ENCODE results near the gene LAMA4. TPM values are rescaled to one million over a fixed set of nuclear protein-coding genes. Genes with fewer than 3 reads are reported as not detected.

The LAMA4 gene
- total and polyA plus RNA-seq, 2 of the 13 experiments (the other 11 are each of a cell fraction or from before 2014, with no cell fraction given) = not detected

GRCh38 chr6:112286500-112287144 lies 32.3 kb upstream of the LAMA4 start:
- 0% methylated on average over 1 of the region's 1 CpG for WGBS (ENCODE audit: low lambda C conversion rate)

More at GRCh38 chr6:112286500-112287144, 32.3 kb upstream of the LAMA4 start:
- FAIRE-seq (no peak), ATAC-seq (no peak), DNase-seq (ENCODE audit: low spot score) (no peak)
- Histone ChIP-seq H3K9ac (ENCODE audit: insufficient read depth, low read depth, low read length) (no peak overlapping the region), H3K4me2 (ENCODE audit: low read depth, low read length) (no peak overlapping the region), H3K36me3 (replicated peaks in 1 of 2; ENCODE audit: control insufficient read depth in 1 of 2, insufficient read depth in 2 of 2, low read length in 2 of 2) (no peaks in the 10 kb centered on the region), H3K4me1 (ENCODE audit: insufficient read depth, low read length) (no peaks in the 10 kb centered on the region), H3K27me3 (ENCODE audit: control insufficient read depth in 1 of 2, insufficient read depth in 2 of 2, low read length in 2 of 2) (no peaks in the 10 kb centered on the region), H3K79me2 (ENCODE audit: insufficient read depth, low read length) (no peaks in the 10 kb centered on the region), H3K4me3 (replicated peaks in 1 of 3; ENCODE audit: insufficient read depth in 1 of 3, low read depth in 2 of 3, low read length in 3 of 3) (no peak overlapping the region), H3K9me3 (ENCODE audit: low read length) (no peaks in the 10 kb centered on the region), H3K27ac (ENCODE audit: extremely low read length, insufficient read depth, low read length) (no peak overlapping the region), H2AFZ (ENCODE audit: low read length) (no peak overlapping the region), H4K20me1 (ENCODE audit: insufficient read depth, low read length) (no peaks in the 10 kb centered on the region)
- CTCF ChIA-PET (ENCODE audit: low intra/inter-chr PET ratio, low total read pairs) = no interaction called here
- POLR2A ChIA-PET = no interaction called here
- in situ Hi-C loops (cut with HindIII; ENCODE audit: extremely low pct_ligation_motif_present, low pct_unique_long_range_greater_than_20kb) = no loop called here
- intact Hi-C loops (cut with micrococcal nuclease; ENCODE audit: unreplicated experiment) = no loop called here
- BruUV-seq (replicated peaks) = no TSS peak
- TF ChIP-seq SMAD1 (CRISPR knock-in tag; IDR thresholded peaks at IDR 0.05; ENCODE audit: borderline replicate concordance, low read depth) (no peak), DPF2 (CRISPR knock-in tag; IDR thresholded peaks at IDR 0.05; ENCODE audit: borderline replicate concordance, low read depth) (no peak), ZNF143 (CRISPR knock-in tag; IDR thresholded peaks at IDR 0.05) (no peak), TSC22D2 (CRISPR knock-in tag; IDR thresholded peaks at IDR 0.05; ENCODE audit: borderline replicate concordance) (no peak), ZMAT3 (CRISPR knock-in tag; conservative IDR thresholded peaks at IDR 0.05) (no peak), MYNN (CRISPR knock-in tag; IDR thresholded peaks at IDR 0.05; ENCODE audit: low read depth) (no peak), GLI4 (CRISPR knock-in tag; IDR thresholded peaks at IDR 0.05; ENCODE audit: borderline replicate concordance) (no peak), ZNF569 (CRISPR knock-in tag; IDR thresholded peaks at IDR 0.05; ENCODE audit: borderline replicate concordance) (no peak), ZFY (CRISPR knock-in tag; IDR thresholded peaks at IDR 0.05) (no peak), PAXIP1 (CRISPR knock-in tag; conservative IDR thresholded peaks at IDR 0.05) (no peak), EZH2 (conservative IDR thresholded peaks at IDR 0.05; ENCODE audit: low read depth, low read length) (no peak), CREM (IDR thresholded peaks at IDR 0.05) (no peak), CREM (CRISPR knock-in tag; IDR thresholded peaks at IDR 0.05) (no peak), POLR2AphosphoS2 (IDR thresholded peaks at IDR 0.05; ENCODE audit: low read depth, low read length) (no peak), FOXO1 (CRISPR knock-in tag; IDR thresholded peaks at IDR 0.05) (no peak), CBX5 (CRISPR knock-in tag; IDR thresholded peaks at IDR 0.05; ENCODE audit: borderline replicate concordance) (no peak), EEA1 (CRISPR knock-in tag; IDR thresholded peaks at IDR 0.05; ENCODE audit: borderline replicate concordance) (no peak), DBP (CRISPR knock-in tag; IDR thresholded peaks at IDR 0.05; ENCODE audit: not compliant biosample characterization) (no peak)
